H1 (cell line): ENCODE measurements around the gene FOXC2. TPM values are rescaled to one million over a fixed set of nuclear protein-coding genes. Genes with fewer than 3 reads are reported as not detected.

Experiments used
- CTCF ChIA-PET: fragments of 300-600 bp; sonication (Branson Sonifier 250); formaldehyde crosslinking; loops from one replicate; lab custom pipeline; 2021; ENCODE audit not compliant: partially characterized antibody; lab: Charles Lee
- POLR2A ChIA-PET: fragments of 300-600 bp; sonication (Branson Sonifier 250); formaldehyde crosslinking; loops from one replicate; lab custom pipeline; 2021; ENCODE audit warnings: inconsistent platforms; ENCODE audit not compliant: partially characterized antibody; lab: Charles Lee
- DNase-seq, 2 experiments: peaks; one replicate each; pipeline versions ENCODE4 v3.0.0 to v3.0.0-alpha.2; 2010 to 2022; ENCODE audit warnings: low spot score in 2 of 2, low read depth in 1 of 2, mixed read lengths in 1 of 2
- FAIRE-seq: peaks from 2 replicates; lab custom pipeline; 2011; peaks lifted over from hg19 to GRCh38; lab: Jason Lieb, UNC
- H2AFZ ChIP-seq: 2 replicates; pipeline ENCODE4 v1.8.1; 2012; ENCODE audit warnings: low read length, inconsistent platforms
- H2AK5ac ChIP-seq: 2 replicates; pipeline ENCODE4 v1.6.1; 2013; ENCODE audit warnings: low read depth, low read length
- H2BK120ac ChIP-seq: replicated peaks from 2 replicates; pipeline ENCODE3; 2013; ENCODE audit warnings: low read depth, low read length, inconsistent platforms
- H2BK12ac ChIP-seq: 2 replicates; pipeline ENCODE4 v1.6.1; 2013; ENCODE audit warnings: low read depth, low read length
- H2BK15ac ChIP-seq: 2 replicates; pipeline ENCODE4 v1.6.1; 2013; ENCODE audit warnings: low read length
- H2BK20ac ChIP-seq: 2 replicates; pipeline ENCODE4 v1.6.1; 2013; ENCODE audit warnings: low read length
- H2BK5ac ChIP-seq: 2 replicates; pipeline ENCODE4 v1.6.1; 2013; ENCODE audit warnings: low read depth, low read length
- H3K14ac ChIP-seq: 2 replicates; pipeline ENCODE4 v1.6.1; 2013; ENCODE audit warnings: inconsistent platforms; ENCODE audit not compliant: insufficient read length
- H3K18ac ChIP-seq: 2 replicates; pipeline ENCODE4 v1.6.1; 2013; ENCODE audit warnings: low read length; ENCODE audit errors: extremely low read depth
- H3K23ac ChIP-seq: 2 replicates; pipeline ENCODE4 v1.6.1; 2013; ENCODE audit warnings: inconsistent platforms; ENCODE audit not compliant: insufficient read length
- H3K23me2 ChIP-seq: 2 replicates; pipeline ENCODE4 v1.6.1; 2013; ENCODE audit warnings: low read depth, low read length
- H3K27ac ChIP-seq: 2 replicates; pipeline ENCODE4 v1.6.1; 2011; ENCODE audit warnings: low read depth, low read length, inconsistent platforms
- H3K27me3 ChIP-seq, 4 experiments: replicated peaks in 1 of 4; 1 replicate in 1 of 4; 2 replicates in 3 of 4; pipeline versions ENCODE4 v1.6.1 to v1.8.1; 2011 to 2013; ENCODE audit warnings: low read length in 3 of 4, mild to moderate bottlenecking in 3 of 4, inconsistent platforms in 2 of 4, mixed read lengths in 2 of 4, moderate library complexity in 1 of 4; ENCODE audit not compliant: control insufficient read depth in 3 of 4, insufficient read depth in 3 of 4; ENCODE audit errors: extremely low read depth in 1 of 4
- H3K36me3 ChIP-seq, 4 experiments: 2 replicates each; pipeline versions ENCODE4 v1.6.1 to v1.8.1; 2011 to 2013; ENCODE audit warnings: mild to moderate bottlenecking in 4 of 4, low read length in 3 of 4, moderate library complexity in 2 of 4, control low read depth in 1 of 4, inconsistent platforms in 1 of 4; ENCODE audit not compliant: insufficient read depth in 4 of 4, control insufficient read depth in 2 of 4
- H3K4ac ChIP-seq: replicated peaks from 2 replicates; pipeline ENCODE3; 2013; ENCODE audit warnings: low read length, low read depth, mixed read lengths, inconsistent platforms; ENCODE audit not compliant: insufficient read length
- H3K4me1 ChIP-seq, 4 experiments: replicated peaks in 1 of 4; 1 replicate in 1 of 4; 2 replicates in 3 of 4; pipeline versions ENCODE4 v1.6.1 to v1.8.1; 2011 to 2013; ENCODE audit warnings: low read length in 3 of 4, inconsistent platforms in 2 of 4, mixed read lengths in 1 of 4; ENCODE audit not compliant: insufficient read depth in 4 of 4, control insufficient read depth in 3 of 4
- H3K4me2 ChIP-seq, 2 experiments: 2 replicates each; pipeline versions ENCODE4 v1.6.1 to v1.8.1; 2011 to 2013; ENCODE audit warnings: low read depth in 2 of 2, low read length in 2 of 2, control low read depth in 1 of 2, inconsistent platforms in 1 of 2, mild to moderate bottlenecking in 1 of 2; ENCODE audit not compliant: insufficient read depth in 1 of 2
- H3K4me3 ChIP-seq, 4 experiments: fragments of 200-600, 300-600 bp in 1 of 4; sonication (generic), shearing (Covaris generic), sonication (Bioruptor Twin) in 1 of 4; 2 replicates each; pipeline versions ENCODE4 v1.5.1 to v1.8.1; 2011 to 2016; ENCODE audit warnings: low read length in 4 of 4, low read depth in 3 of 4, control low read depth in 2 of 4, inconsistent platforms in 2 of 4, mild to moderate bottlenecking in 2 of 4, mixed read lengths in 1 of 4, moderate library complexity in 1 of 4; ENCODE audit not compliant: insufficient read depth in 2 of 4; ENCODE audit errors: extremely low read depth in 1 of 4
- H3K56ac ChIP-seq: replicated peaks from 2 replicates; pipeline ENCODE3; 2013; ENCODE audit warnings: low read depth, mild to moderate bottlenecking, mixed read lengths, low read length, inconsistent platforms; ENCODE audit not compliant: insufficient read length
- H3K79me1 ChIP-seq: 2 replicates; pipeline ENCODE4 v1.6.1; 2013; ENCODE audit warnings: low read depth, low read length, control low read depth
- H3K79me2 ChIP-seq, 2 experiments: 2 replicates each; pipeline versions ENCODE4 v1.6.1 to v1.8.1; 2012 to 2013; ENCODE audit warnings: low read length in 2 of 2, mild to moderate bottlenecking in 2 of 2, inconsistent platforms in 1 of 2; ENCODE audit not compliant: insufficient read depth in 2 of 2, control insufficient read depth in 1 of 2
- H3K9ac ChIP-seq, 4 experiments: replicated peaks in 1 of 4; 1 replicate in 1 of 4; 2 replicates in 3 of 4; pipeline versions ENCODE4 v1.6.1 to v1.8.1; 2011 to 2013; ENCODE audit warnings: low read depth in 3 of 4, low read length in 3 of 4, control low read depth in 2 of 4, mild to moderate bottlenecking in 2 of 4, moderate library complexity in 2 of 4, inconsistent platforms in 1 of 4; ENCODE audit errors: extremely low read depth in 1 of 4
- H3K9me3 ChIP-seq, 2 experiments: 2 replicates each; pipeline versions ENCODE4 v1.6.1 to v1.8.1; 2012 to 2013; ENCODE audit warnings: mild to moderate bottlenecking in 2 of 2, moderate library complexity in 2 of 2, control low read depth in 1 of 2, inconsistent platforms in 1 of 2, low read depth in 1 of 2, low read length in 1 of 2, mixed read lengths in 1 of 2; ENCODE audit not compliant: insufficient read depth in 2 of 2
- H4K20me1 ChIP-seq, 2 experiments: replicated peaks in 1 of 2; 2 replicates each; pipeline versions ENCODE3 to v1.8.1; 2011 to 2013; ENCODE audit warnings: inconsistent platforms in 2 of 2, low read length in 2 of 2, mild to moderate bottlenecking in 1 of 2; ENCODE audit not compliant: insufficient read depth in 2 of 2, control insufficient read depth in 1 of 2
- H4K5ac ChIP-seq: 2 replicates; pipeline ENCODE4 v1.6.1; 2013; ENCODE audit warnings: low read length, low read depth, mixed read lengths, inconsistent platforms; ENCODE audit not compliant: insufficient read length
- H4K8ac ChIP-seq: 2 replicates; pipeline ENCODE4 v1.8.0; 2013; ENCODE audit warnings: mild to moderate bottlenecking, moderate library complexity, low read length, inconsistent platforms; ENCODE audit not compliant: insufficient read depth; ENCODE audit errors: extremely low read depth
- H4K91ac ChIP-seq: replicated peaks from 2 replicates; pipeline ENCODE3; 2013; ENCODE audit warnings: low read length, mixed read lengths, inconsistent platforms; ENCODE audit not compliant: insufficient read length
- KDM1A ChIP-seq: fragments of 200-600, 300-600 bp; sonication (generic); IDR thresholded peaks from 2 replicates; pipeline ENCODE4 v1.7.1; 2016; ENCODE audit warnings: mild to moderate bottlenecking, low read length, borderline replicate concordance
- KDM4A ChIP-seq: IDR thresholded peaks from one replicate; pipeline ENCODE4 v1.7.1; 2012; ENCODE audit warnings: low read depth, mild to moderate bottlenecking, moderate library complexity, low read length, inconsistent platforms; ENCODE audit not compliant: severe bottlenecking
- MAFK ChIP-seq: IDR thresholded peaks from 2 replicates; pipeline ENCODE4 v1.6.1; 2012; ENCODE audit warnings: low read depth, mild to moderate bottlenecking, improper control_type of control experiment, low read length
- POU5F1 ChIP-seq: IDR thresholded peaks from 2 replicates; pipeline ENCODE4 v1.6.1; 2011; ENCODE audit warnings: low read depth, mild to moderate bottlenecking, low read length, moderate library complexity
- SIRT6 ChIP-seq: IDR thresholded peaks from one replicate; pipeline ENCODE4 v1.7.1; 2012; ENCODE audit warnings: low read length, inconsistent platforms
- SP4 ChIP-seq: IDR thresholded peaks from 2 replicates; pipeline ENCODE4 v1.6.1; 2012; ENCODE audit warnings: low read length, inconsistent platforms
- TEAD4 ChIP-seq: IDR thresholded peaks from 2 replicates; pipeline ENCODE4 v1.6.1; 2012; ENCODE audit warnings: low read depth, low read length, inconsistent platforms, mixed read lengths
- USF2 ChIP-seq: IDR thresholded peaks from 2 replicates; pipeline ENCODE4 v1.6.1; 2011; ENCODE audit warnings: low read length, improper control_type of control experiment
- WGBS, 2 experiments: shearing (Covaris generic) in 1 of 2; methylation state at CpG; one replicate each; pipeline versions ENCODE4 v1.1.6 to v1.1.7; 2013 to 2015; ENCODE audit warnings: low lambda C conversion rate in 2 of 2, mixed read lengths in 2 of 2, inconsistent platforms in 1 of 2, low coverage in 1 of 2, missing lambda C conversion rate in 1 of 2; ENCODE audit not compliant: insufficient replicate concordance in 2 of 2, insufficient coverage in 1 of 2, insufficient read length in 1 of 2; ENCODE audit errors: extremely low coverage in 1 of 2, missing lambda C conversion rate in 1 of 2; 5-methylcytosine and 5-hydroxymethylcytosine counted together
- polyA plus RNA-seq, 7 experiments: library from polyadenylated mRNA; depleted of rRNA in 3 of 7; stranded (reverse) in 5 of 7; unstranded in 2 of 7; fragments of >200 nt in 5 of 7; fragments of 200-250 nt in 2 of 7; gene quantifications; 1 replicate in 5 of 7; 2 replicates in 1 of 7; 4 replicates in 1 of 7; pipeline versions ENCODE4 v1.2.1 to v1.2.3, GENCODE V29; 2011 to 2013; ENCODE audit warnings: missing spikeins in 2 of 7, mixed read lengths in 2 of 7
- total RNA-seq: library from RNA; stranded (reverse); fragmentation: NEBNext Ultra II Directional; extraction: Animal tissue kit (Norgen Biotek cat#: 25700); gene quantifications from 2 replicates; pipeline ENCODE4 v1.2.1, GENCODE V29; 2021
- TF ChIP-seq, protein P1 (sequence below): IDR thresholded peaks from 2 replicates; pipeline ENCODE4 v1.6.1; 2012; ENCODE audit warnings: low read length, inconsistent platforms

Gene FOXC2
- total and polyA plus RNA-seq, 2 of the 8 experiments (the other 6 are each of a cell fraction or from before 2014, with no cell fraction given): 0.09 TPM; not detected in 1

DNA sequence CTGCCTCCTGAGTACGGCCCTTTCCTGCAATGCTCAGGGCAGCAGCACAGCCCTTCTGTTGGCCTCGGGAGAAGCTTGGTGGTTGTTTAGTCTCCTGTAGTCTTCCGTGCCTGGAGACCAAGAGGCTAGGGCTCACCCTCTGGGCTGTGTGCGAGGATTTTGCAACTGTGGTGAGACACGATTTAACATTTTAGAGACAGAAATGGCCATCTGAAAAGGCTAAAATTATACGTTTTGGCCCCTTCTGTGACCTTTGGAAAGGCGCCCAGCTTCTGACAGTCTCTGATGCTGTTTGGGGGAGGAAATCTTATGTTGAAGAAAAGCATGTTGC lies 44.9 kb downstream of the FOXC2 start:
- no peak overlapping the region for H2AFZ ChIP-seq
- no peak overlapping the region for H4K91ac ChIP-seq
- no peak overlapping the region for H3K23ac ChIP-seq
- H3K23me2 ChIP-seq: no peaks in the 10 kb centered on the region
- no peak overlapping the region for H3K18ac ChIP-seq
- H3K27ac ChIP-seq: no peak overlapping the region
- no peak overlapping the region for H2AK5ac ChIP-seq
- no peak overlapping the region for H3K9ac ChIP-seq
- WGBS, 2 experiments: 83% methylated on average over 7 of the region's 7 CpGs; no CpG with 5 or more reads in 1 of the 2 experiments
- ChIA-PET POLR2A (no interaction called here), CTCF (no interaction called here)
- H4K20me1 ChIP-seq: no peaks in the 10 kb centered on the region
- no peak overlapping the region for H3K4me3 ChIP-seq
- H3K79me1 ChIP-seq: no peaks in the 10 kb centered on the region
- H2BK5ac ChIP-seq: no peak overlapping the region
- TF ChIP-seq POU5F1 (no peak), SIRT6 (no peak), KDM1A (no peak), KDM4A (no peak), TEAD4 (no peak), MAFK (no peak), SP4 (no peak), USF2 (no peak)
- TF ChIP-seq, protein P1, sequence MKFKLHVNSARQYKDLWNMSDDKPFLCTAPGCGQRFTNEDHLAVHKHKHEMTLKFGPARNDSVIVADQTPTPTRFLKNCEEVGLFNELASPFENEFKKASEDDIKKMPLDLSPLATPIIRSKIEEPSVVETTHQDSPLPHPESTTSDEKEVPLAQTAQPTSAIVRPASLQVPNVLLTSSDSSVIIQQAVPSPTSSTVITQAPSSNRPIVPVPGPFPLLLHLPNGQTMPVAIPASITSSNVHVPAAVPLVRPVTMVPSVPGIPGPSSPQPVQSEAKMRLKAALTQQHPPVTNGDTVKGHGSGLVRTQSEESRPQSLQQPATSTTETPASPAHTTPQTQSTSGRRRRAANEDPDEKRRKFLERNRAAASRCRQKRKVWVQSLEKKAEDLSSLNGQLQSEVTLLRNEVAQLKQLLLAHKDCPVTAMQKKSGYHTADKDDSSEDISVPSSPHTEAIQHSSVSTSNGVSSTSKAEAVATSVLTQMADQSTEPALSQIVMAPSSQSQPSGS: no peak
- FAIRE-seq: no peak
- no peak for DNase-seq
- no peak overlapping the region for H2BK20ac ChIP-seq
- no peaks in the 10 kb centered on the region for H3K27me3 ChIP-seq
- no peak overlapping the region for H2BK12ac ChIP-seq
- no peaks in the 10 kb centered on the region for H3K79me2 ChIP-seq
- no peak overlapping the region for H2BK15ac ChIP-seq
- no peak overlapping the region for H3K56ac ChIP-seq
- H3K14ac ChIP-seq: no peak overlapping the region
- H4K5ac ChIP-seq: no peak overlapping the region
- peaks cover 0 to 5% (median 0%) of the 10 kb centered on the region in 4 experiments; a peak in 1 of 7 replicates for H3K4me1 ChIP-seq
- H3K4ac ChIP-seq: no peak overlapping the region
- no peak overlapping the region for H4K8ac ChIP-seq
- H3K4me2 ChIP-seq: no peak overlapping the region
- no peaks in the 10 kb centered on the region for H3K36me3 ChIP-seq
- no peak overlapping the region for H2BK120ac ChIP-seq
- no peaks in the 10 kb centered on the region for H3K9me3 ChIP-seq
